ENCODE measurements around the gene MRPL20. TPM values are rescaled to one million over a fixed set of nuclear protein-coding genes. Genes with fewer than 3 reads are reported as not detected.
"Not testable (repeated sequence)": the region's sequence is repeated elsewhere in the genome, so short reads cannot be mapped to it uniquely, and the experiment has no call there.

The MRPL20 gene
- total RNA-seq = 100 to 1,000 TPM; 106 to 170 (median 136) TPM

DNA sequence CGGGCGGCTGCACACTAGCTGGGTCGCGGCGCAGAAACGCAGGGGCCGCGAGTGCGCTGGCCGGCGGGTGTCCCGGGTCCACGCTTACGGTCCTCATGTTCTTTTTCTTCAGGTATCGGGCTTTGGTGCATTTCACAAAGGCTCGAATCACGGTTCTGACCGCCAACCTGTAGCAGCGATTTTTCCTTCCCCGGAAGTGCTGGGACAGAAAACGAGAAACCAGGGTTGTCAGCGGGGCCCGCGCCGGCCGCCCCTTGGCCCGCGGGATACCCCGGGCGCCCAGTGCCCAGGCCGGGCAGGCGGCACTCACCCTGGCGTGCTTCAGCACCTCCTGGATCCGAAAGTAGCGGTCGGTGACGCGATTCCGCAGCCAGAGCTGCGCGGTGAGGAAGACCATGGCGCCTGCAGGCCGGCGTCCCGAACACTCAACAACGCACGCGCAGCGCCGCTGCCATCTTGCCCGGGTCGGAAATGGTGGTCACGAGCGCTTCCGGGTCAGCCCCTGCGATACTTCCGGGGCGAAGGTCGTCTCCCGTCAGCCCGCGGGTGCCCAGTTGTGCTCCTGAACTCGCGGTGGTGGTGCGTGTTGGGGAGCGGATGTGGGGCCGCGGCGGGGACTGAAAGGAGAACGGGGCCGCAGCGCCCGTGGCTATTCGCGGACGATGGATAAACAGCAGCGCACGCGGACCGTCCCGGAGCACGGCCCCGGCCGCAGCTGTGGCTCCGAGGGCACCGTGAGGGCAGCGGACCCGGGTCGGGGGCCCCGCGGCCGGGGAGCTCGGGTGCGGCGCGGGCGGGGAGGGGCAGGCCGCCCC, at the start of gene MRPL20:
TSS of gene MRPL20 (minus strand) at position 473 of the 815 bp plus-strand sequence. CDS start at position 397, 76 bp downstream.
- peak; percentile 86 for ATAC-seq (ENCODE audit: low FRiP score)
- peak; percentile 88 for DNase-seq (ENCODE audit: low spot score)
- no peak for TF ChIP-seq CTCF (IDR thresholded peaks at IDR 0.05)

DNA sequence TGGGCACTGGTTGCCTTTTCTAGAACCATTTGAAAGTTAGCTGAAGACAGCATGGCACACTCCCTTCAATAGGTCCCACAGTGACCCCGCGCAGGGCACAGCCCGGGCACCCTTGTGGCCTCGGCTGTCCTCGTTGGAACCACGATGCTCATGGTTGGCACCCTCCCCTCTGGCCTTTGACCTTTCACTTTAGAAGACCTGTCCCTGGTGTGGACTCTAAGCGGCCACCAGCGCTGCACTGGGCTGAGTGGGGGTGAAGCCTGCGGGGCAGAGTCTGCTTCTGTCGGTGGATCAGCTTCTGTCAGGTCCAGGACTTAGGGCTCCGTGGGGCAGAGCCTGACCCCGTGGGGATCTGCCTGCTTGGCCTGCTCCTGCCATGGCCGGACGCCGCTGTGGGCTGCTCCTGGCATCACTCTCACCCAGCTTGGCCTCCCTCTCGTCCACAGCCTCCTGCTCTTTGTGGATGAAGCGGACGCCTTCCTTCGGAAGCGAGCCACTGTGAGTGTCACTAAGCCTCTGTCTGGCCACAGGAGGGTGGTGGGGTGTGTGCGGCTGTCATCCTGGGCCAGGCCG, 49.7 kb upstream of the MRPL20 start:
- not testable (repeated sequence) for ATAC-seq (ENCODE audit: low FRiP score); DNase-seq (ENCODE audit: low spot score)

- ATAC-seq (ENCODE audit: low FRiP score); DNase-seq (ENCODE audit: low spot score): not testable (repeated sequence)
Observed at GRCh38 chr1:1455934-1456333, 48.8 kb upstream of the MRPL20 start.

- no peak for TF ChIP-seq CTCF (IDR thresholded peaks at IDR 0.05)
- ATAC-seq (ENCODE audit: low FRiP score) (no peak), DNase-seq (ENCODE audit: low spot score) (no peak)
Observed at GRCh38 chr1:1455366-1455884, 48.3 kb upstream of the MRPL20 start.

DNA sequence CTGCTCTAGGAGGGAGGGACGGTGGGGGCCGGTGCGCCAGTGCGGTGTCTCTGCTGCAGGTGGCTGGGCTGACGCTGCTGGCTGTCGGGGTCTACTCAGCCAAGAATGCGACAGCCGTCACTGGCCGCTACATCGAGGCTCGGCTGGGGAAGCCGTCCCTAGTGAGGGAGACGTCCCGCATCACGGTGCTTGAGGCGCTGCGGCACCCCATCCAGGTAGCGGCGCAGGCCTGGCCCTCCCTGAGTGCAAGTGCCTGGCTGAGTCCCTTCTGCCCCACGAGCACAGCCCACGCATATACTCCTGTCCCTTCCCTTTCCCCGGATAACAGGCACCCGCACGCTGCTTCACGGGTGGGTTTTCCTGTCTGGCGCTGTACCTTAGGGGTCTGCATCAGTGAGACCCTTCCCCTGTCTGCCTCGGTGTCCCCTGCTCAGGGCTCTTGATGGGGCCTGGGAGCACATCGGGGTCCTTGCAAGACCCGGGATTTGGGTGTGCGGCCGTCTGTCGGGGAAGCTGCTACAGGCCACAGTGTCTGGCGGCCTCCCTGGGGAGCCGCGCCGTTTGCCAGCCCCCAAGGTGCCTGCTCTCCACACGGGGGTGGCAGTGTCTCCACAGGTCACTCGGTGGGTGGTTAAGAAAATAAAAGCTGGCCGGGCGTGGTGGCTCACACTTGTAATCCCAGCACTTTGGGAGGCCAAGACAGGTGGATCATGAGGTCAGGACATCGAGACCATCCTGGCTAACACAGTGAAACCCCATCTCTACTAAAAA, 47.4 kb upstream of the MRPL20 start:
- not testable (repeated sequence) for ATAC-seq (ENCODE audit: low FRiP score)

DNA sequence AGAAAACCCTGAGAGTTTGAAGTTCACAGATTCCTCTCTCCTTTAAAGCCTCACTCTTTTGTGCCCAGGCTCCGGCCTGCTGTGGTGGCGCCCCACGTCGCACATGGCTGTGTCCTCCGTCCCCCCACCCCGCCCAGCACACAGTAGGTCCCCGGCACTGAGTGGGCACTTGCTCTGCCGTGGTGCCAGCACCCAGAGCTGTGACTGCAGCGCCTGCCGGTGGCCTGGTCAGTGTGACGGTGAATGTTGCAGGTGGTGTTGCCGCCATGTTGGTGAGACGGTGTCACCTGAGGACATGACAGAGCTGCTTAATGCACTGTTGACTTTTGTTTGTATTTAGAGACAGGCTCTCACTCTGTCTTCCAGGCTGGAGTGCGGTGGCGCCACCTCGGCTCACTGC, 45.8 kb upstream of the MRPL20 start:
- DNase-seq (ENCODE audit: low spot score) (no peak), ATAC-seq (ENCODE audit: low FRiP score) (no peak)
- TF ChIP-seq CTCF (IDR thresholded peaks at IDR 0.05) = no peak

More for the DNA sequence above, 47.4 kb upstream of the MRPL20 start:
- DNase-seq (ENCODE audit: low spot score) = not testable (repeated sequence)

GRCh38 chr1:1452365-1452739, 45.3 kb upstream of the MRPL20 start:
- not testable (repeated sequence) for ATAC-seq (ENCODE audit: low FRiP score); DNase-seq (ENCODE audit: low spot score)

DNA sequence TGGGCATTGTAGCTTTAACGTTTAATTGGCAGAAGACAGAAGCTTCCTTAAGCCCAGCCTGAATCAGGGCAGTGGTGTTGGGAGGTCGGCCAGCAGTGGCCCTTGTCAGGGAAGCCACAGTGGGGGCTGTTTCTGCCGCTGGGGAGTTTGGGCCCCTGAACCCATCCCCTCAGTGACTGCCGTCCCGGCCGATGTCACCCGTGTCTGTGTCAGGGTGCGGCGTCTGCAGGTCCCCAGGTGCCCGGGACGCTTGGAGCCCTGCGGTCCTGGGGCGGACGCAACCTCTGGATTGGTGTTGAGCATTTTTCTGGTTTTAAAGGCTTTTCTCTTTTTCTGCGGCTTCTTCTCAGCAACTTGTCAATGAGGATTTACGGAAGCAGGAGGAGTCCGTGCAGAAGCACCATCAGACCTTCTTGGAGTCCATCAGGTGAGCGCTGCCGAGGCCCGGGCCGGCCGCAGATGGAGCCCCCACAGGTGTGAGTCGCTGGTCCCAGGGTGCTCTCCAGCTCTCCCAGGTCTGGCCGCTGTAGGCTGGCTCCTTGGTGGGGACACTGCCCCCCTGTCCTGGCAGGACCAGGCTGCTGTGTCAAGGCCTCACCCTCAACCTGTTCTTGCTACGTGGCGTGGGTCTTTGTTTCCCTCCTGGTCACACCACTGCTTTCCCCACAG, 44.7 kb upstream of the MRPL20 start:
- ATAC-seq (ENCODE audit: low FRiP score) = no peak
- TF ChIP-seq CTCF (IDR thresholded peaks at IDR 0.05) = no peak
- no peak for DNase-seq (ENCODE audit: low spot score)

DNA sequence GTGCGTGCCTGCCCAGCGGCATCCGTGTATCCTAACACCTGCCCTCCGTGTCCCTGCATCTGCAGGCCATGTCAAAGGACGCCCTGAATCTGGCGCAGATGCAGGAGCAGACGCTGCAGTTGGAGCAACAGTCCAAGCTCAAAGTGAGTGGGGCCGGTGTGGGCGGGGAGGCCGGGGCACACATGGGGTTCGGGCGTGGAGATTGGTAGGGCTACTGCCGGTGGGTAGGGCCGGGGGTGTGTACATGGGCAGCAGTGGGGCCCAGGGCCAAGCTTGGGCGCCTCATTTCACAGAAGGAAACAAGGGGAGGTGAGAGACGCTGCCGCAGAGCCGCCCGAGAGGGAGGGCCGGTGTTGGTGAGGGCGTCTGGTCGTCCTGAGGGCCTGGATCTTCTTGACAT, 43.5 kb upstream of the MRPL20 start:
- not testable (repeated sequence) for ATAC-seq (ENCODE audit: low FRiP score); DNase-seq (ENCODE audit: low spot score)
